Femur (tissue), 1 donor: ENCODE measurements around the gene RUBCN.
"Not testable (repeated sequence)": the region's sequence is repeated elsewhere in the genome, so short reads cannot be mapped to it uniquely, and the experiment has no call there.

Experiments
- DNase-seq: peaks from one replicate; pipeline ENCODE4 v3.0.0-alpha.2; 2017

Gene RUBCN

GRCh38 chr3:197654998-197655330 lies 81.7 kb downstream of the RUBCN start:
- not testable (repeated sequence) for DNase-seq

DNA sequence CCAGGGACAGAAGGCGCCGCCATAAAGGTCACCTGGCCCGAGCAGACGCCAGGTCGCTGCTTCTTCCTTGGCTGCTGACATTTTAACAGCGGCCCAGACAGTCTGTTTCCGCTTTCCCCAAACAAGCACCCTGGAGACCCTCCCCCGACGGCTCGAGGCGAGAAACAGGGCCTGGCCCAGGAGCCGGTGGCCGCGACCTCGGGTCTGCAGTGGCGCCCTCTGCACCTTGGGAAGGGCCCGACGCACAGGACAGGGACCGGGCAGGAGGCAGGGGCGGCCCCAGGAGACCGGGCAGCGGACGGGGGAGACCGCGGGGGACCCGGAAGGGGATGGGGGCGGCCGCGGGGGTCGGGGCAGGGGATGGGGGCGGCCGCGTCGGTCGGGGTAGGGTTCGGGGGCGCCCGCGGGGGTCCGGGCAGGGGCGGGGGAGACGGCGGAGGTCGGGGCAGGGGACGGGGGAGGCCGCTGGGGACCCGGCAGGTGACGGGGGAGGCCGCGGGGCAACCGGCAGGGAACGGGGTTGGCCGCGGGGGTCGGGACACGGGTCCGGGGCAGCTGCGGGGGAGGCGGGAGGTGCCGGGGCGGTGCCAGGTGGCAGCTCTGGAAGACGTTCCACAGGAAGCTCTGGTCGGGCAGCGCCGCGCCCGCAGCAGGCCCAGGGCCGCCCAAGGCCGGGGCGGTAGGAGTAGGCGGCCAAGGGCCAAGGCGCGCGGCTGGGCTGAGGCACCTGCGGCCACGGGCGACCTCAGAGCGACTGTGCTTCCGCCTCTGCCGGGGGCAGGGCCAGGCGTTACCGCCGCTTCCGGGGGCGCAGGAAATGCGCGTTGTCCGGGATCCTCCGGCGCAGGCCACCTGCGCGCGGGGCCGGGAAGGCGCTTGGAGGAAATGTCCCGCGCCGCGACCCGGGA lies 82.4 kb downstream of the RUBCN start:
- DNase-seq = peak; percentile 33

GRCh38 chr3:197652860-197653259 lies 83.8 kb downstream of the RUBCN start:
- not testable (repeated sequence) for DNase-seq

DNA sequence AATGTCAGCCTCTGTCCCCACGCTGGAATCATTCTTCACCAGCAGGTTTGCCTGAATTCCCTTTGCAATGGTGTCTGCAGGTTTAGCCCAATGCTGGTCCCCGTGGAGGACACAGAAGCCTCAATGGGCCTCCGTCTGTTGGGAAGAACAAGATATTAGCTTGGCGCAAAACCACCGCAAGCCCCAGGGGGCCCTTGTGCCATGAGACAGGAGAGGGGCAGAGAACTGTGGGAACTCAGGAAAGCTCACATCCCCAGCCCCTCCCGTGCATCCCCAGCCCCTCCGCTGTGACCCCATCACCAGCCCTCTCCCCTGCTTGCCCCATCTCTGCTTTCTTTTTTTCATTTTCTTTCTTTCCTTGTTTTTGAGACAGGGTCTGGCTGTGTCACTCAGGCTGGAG lies 89.1 kb downstream of the RUBCN start:
- not testable (repeated sequence) for DNase-seq

GRCh38 chr3:197647191-197647590 lies 89.5 kb downstream of the RUBCN start:
- not testable (repeated sequence) for DNase-seq

- not testable (repeated sequence) for DNase-seq
Measured at GRCh38 chr3:197646294-197646693, 90.4 kb downstream of the RUBCN start.

- DNase-seq = not testable (repeated sequence)
Measured at GRCh38 chr3:197637556-197637955, 99.1 kb downstream of the RUBCN start.

- DNase-seq = not testable (repeated sequence)
Measured at GRCh38 chr3:197631989-197632388, 104.7 kb downstream of the RUBCN start.

- not testable (repeated sequence) for DNase-seq
Measured at GRCh38 chr3:197630766-197631165, 105.9 kb downstream of the RUBCN start.

DNA sequence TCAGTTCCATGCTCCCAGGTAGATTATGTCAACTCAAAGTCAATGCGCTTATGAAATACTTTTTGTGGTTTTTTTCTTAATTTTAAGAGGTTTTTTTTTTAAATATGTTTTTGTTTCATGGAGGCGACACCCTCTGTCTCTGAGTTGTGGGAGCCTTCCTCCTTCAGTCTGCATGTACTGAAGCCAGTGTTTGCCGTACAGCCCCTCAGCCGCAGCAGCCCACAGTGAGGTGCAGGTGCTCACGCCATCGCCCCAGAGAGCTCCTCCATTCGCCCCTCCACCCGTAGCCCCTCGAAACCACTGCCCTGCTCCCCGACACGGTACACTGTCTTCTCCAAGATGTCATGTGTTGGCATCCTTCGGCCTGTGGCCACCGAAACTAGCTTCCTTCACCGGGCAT lies 107.4 kb downstream of the RUBCN start:
- not testable (repeated sequence) for DNase-seq

GRCh38 chr3:197627772-197628523 lies 108.8 kb downstream of the RUBCN start:
- DNase-seq = peak; percentile 94

DNA sequence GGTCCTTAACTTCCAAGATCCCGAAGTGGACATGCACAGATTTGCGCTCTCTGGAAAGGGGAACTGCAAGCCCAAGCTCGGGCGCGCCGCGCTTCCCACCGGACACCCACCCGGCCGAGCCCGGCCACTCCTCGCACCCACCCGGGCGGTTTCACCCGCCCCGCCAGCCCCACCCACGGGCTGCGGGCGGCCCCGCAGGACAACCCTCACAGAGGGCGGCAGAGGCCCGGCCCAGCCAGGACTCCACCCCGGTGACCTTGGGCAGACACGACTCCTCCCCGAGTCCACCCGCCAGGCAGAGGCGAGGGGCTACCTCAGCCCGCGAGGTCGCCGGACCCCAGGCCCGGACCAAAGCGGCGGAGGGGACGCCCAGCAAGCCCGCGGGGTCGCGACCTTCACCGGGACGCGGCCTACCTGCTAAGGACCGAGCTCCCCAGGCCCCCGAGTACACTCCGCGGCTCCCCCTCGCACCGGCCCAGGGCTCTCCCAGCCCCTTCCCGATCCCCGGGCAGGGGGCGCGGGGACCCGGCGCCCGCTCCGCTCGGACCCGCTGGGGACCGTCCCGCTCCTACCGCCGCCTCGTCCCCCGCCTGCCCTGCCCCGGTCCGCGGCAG lies 109.4 kb downstream of the RUBCN start:
- not testable (repeated sequence) for DNase-seq

GRCh38 chr3:197626404-197627157 lies 110.1 kb downstream of the RUBCN start:
- not testable (repeated sequence) for DNase-seq

- not testable (repeated sequence) for DNase-seq
Measured at GRCh38 chr3:197621478-197621877, 115.2 kb downstream of the RUBCN start.
